Stimulated activated CD4-positive, alpha-beta T cell treated with anti-CD3 and anti-CD28 coated beads, Interleukin-2, amount 100 ng/mL, for 24 hours (primary cell): ENCODE data around the gene PDS5A.
"Not testable (repeated sequence)": the region's sequence is repeated elsewhere in the genome, so short reads cannot be mapped to it uniquely, and the experiment has no call there.

ENCODE experiments used
- DNase-seq, 2 donors: peaks; one replicate each; pipeline ENCODE4 v3.0.0-alpha.2; 2020

PDS5A gene

DNA sequence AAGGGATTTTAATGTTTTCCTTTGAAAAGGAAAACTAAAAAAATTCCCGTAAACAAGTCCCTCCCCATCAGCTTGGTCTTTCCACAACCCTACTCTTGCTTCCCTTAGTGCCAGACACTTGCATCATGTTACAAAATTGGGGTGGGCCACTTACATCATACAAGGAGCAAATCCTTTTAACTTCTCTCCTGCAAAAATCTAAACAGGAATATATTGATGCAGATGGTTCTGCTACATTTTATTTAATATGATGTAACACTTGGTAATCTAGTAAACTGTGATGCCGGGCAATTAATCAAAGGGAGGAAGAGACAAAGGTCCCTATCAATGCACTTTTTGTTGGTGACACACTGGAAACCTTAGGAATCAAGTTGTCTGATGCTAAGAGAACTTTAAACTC lies 154.5 kb downstream of the PDS5A start:
- no peak for DNase-seq

DNA sequence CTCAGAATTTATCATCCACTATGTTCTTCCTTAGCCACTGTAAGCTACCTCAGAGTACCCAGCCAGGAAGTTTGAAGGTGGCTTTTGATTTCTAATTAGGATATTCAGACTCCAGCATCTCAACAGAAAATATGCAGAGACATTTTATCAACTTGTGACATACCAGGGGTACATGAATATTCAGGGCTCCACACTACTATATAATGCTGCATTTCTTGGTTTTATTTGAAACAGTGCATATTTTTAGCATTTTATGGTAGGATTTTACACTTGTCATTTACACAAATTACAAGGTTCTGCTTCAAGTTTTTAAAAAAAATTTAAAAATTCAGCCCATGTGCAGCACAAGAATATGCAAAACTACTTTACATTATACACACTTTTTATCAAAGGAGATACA lies 155.0 kb downstream of the PDS5A start:
- DNase-seq, result no peak

DNA sequence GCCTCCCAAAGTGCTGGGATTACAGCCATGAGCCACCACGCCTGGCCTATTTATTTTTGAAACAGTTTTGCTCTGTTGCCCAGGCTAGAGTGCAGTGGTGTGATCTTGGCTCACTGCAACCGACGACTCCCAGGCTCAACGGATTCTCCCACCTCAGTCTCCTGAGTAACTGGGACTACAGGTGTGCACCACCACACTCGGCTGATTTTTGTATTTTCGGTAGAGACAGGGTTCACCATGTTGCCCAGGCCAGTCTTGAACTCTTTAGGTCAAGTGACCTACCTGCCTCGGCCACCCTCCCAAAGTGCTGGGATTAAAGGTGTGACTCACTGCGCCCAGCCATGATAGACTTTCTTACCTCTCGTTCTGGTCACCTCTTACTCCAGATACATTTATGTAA lies 155.8 kb downstream of the PDS5A start:
- no peak for DNase-seq

DNA sequence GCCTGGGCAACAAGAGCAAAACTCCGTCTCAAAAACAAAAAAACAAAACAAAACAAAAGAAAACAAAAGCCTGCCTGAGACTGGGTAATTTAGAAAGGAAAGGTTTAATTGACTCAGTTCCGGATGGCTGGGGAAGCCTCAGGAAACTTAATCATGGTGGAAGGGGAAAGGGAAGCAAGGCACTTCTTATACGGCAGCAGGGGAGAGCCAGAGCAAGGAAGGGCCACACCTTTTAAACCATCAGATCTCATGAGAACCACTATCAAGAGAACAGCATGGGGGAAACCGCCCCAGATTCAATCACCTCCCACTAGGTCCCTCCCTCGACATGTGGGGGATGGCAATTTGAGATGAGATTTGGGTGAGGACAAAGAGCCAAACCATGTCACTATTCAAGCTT lies 157.5 kb downstream of the PDS5A start:
- DNase-seq, result no peak

DNA sequence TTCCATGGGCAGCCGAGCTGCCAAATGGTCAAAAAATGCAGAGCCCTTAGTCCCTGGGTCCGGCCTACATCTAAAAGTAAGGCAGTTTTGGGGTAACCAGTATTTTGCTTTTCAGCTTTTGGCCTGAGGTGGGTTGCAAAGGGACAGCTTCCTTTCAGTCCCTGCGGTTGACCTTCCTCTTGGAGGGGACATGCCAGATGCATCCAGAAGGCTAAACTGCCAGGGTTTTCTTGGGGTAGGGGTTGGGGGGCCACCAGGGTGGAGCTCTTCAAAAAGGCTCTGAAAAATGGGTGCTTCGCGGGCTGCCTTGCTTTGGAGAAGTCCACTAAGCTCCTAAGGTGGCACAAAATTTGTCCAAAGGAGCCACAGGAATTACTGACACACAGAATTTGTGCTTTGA lies 159.1 kb downstream of the PDS5A start:
- no peak for DNase-seq

DNA sequence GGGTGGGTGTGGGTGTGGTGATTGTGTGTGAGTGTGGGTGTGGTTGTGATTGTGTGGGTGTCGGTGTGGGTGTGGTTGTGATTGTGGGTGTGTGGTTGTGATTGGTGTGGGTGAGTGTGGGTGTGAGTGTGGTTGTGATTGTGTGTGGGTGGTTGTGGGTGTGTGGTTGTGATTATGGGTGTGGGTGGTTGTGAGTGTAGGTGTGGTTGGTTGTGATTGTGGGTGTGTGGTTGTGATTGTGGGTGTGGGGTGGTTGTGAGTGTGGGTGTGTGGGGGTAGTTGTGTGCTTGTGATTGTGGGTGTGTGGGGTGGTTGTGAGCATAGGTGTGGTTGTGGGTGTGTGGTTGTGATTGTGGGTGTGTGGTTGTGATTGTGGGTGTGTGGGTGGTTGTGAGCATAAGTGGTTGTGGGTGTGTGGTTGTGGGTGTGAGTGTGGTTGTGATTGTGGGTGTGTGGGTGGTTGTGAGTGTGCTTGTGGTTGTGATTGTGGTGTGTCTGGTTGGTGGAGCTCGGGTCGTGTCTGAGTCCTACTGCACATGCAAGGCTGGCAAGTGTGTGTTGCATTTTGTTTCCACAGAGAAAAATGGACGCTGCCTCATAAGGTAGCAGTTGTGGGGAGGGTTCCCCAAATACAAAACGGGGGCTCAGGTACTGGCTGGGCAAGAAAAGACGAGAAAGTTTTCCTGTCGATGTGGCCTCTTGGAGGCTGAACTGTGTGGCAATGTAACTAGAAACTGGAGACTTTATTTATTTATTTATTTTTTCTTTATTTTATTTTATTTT lies 163.1 kb downstream of the PDS5A start:
- peak in 1 of 2 donors; percentile 13 for DNase-seq

DNA sequence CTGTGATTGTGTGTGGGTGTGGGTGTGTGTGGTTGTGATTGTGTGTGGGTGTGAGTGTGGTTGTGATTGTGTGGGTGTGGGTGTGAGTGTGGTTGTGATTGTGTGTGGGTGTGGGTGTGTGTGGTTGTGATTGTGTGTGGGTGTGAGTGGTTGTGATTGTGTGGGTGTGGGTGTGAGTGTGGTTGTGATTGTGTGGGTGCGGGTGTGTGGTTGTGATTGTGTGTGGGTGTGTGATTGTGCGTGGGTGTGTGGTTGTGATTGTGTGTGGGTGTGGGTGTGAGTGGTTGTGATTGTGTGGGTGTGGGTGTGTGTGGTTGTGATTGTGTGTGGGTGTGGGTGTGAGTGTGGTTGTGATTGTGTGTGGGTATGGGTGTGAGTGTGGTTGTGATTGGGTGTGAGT lies 163.9 kb downstream of the PDS5A start:
- not testable (repeated sequence) for DNase-seq

DNA sequence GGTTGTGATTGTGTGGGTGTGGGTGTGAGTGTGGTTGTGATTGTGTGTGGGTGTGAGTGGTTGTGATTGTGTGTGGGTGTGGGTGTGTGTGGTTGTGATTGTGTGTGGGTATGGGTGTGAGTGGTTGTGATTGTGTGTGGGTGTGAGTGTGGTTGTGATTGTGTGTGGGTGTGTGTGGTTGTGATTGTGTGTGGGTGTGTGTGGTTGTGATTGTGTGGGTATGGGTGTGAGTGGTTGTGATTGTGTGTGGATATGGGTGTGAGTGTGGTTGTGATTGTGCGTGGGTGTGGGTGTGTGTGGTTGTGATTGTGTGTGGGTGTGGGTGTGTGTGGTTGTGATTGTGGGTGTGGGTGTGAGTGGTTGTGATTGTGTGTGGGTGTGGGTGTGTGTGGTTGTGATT lies 164.7 kb downstream of the PDS5A start:
- not testable (repeated sequence) for DNase-seq

DNA sequence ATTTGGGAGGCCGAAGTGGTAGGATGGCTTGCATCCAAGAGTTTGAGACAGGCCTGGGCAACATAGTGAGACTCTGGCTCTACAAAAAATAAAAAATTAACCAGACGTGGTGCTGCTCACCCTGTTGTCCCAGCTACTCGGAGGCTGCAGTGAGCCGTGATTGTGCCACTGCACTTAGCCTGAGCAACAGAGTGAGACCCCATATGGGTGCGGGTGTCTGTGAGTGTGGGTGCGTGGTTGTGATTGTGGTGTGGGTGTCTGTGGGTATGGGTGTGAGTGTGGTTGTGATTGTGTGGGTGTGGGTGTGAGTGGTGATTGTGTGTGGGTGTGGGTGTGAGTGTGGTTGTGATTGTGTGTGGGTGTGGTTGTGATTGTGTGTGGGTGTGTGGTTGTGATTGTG lies 165.2 kb downstream of the PDS5A start:
- peak in 1 of 2 donors; percentile 17 for DNase-seq

DNA sequence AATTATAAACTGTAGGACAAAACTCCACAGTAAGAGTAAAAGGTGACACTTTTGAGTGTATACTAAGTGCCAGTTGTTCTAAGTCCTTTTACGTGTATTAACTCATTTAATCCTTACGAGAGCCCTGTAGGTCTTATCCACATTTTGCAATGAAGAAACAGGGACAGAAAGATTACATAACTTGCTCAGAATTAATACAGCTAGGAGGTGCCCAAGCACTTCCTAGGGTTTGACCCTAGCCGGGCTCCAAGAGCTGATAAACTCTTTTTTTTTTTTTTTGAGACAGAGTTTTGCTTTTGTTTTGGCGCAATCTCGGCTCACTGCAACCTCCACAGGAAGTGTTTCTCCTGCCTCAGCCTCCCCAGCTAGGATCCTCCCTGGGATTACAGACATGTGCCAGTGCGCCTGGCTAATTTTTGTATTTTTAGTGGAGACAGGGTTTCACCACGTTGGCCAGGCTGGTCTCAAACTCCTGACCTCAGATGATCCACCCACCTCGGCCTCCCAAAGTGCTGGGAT lies 169.4 kb downstream of the PDS5A start:
- no peak for DNase-seq

DNA sequence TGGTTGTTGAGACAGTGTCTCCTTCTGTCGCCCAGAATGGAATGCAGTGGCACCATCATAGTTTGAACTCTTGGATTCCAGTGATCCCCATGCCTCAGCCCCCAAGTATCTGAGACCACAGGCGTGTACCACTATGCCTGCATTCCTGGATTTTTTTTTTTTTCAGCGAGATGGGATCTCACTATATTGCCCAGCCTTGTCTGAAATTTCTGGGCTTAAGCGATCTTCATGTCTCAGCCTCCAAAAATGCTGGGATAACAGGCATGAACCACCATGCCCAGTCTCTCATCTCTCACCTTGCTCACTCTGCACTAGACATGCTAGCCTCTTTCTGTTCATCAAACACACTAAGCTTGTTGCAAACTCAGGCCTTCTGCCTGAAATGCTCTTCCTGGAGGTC lies 175.7 kb downstream of the PDS5A start:
- no peak for DNase-seq

DNA sequence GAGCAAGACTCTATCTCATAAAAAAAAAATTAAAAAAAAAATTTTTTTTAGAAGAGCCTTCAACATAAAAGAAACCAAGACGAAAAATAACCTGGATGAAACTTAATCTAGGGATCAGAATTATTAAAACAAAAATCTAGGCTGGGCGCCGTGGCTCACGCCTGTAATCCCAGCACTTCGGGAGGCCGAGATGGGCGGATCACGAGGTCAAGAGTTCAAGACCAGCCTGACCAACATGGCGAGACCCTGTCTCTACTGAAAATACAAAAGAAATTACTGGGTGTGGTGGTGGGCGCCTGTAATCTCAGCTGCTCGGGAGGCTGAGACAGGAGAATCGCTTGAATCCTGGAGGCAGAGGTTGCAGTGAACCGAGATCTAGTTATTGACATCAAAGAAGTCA lies 184.7 kb downstream of the PDS5A start:
- DNase-seq, result not testable (repeated sequence)

DNA sequence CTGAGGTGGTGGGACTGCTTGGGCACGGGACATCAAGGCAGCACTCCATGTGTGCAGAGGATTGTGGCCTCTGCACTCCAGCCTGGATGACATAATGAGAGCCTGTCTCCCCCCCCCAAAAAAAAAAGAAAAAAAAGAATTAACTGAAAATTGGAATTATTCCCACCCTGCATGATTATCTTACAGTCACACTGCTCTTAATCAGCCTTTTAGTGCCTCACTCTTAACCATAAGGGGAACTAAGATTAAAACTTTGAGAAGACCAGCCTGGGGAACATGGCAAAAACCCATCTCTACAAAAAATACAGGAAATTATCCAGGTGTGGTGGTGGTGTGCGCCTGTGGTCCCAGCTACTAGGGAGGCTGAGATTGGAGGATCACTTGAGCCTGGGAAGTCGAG lies 185.2 kb downstream of the PDS5A start:
- DNase-seq, result no peak

DNA sequence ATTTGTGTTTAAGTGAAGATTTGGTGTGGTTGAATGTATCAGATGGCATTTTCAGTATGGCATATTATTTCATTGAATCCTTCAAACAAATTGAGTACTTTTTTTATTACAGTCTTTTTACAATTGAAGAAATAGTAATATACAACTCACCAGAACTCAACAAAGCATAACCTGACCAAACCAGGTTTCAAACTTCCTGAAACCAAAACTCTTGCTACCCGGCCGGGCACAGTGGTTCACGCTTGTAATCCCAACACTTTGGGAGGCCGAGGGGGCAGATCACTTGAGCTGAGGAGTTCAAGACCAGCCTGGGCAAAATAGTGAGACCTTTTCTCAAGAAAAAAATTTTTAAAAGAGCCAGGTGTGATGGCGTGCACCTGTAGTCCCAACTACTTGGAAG lies 185.6 kb downstream of the PDS5A start:
- DNase-seq, result no peak

DNA sequence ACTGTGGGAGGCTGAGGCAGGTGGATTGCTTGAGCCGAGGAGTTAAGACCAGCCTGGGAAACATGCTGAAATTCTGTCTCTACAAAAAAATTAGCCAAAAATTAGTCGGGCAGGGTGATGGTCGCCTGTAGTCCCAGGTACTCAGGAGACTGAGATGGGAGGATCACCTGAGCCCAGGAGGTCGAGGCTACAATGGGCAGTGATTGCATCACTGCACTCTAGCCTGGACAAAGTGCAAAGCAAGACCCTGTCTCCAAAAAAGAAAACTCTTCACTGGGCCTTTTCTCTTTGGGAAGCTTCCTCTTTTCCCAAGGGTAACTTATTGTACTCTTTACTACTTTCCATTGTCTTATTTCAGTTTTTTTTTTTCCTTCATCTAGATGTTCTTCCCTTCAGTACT lies 190.9 kb downstream of the PDS5A start:
- no peak for DNase-seq

DNA sequence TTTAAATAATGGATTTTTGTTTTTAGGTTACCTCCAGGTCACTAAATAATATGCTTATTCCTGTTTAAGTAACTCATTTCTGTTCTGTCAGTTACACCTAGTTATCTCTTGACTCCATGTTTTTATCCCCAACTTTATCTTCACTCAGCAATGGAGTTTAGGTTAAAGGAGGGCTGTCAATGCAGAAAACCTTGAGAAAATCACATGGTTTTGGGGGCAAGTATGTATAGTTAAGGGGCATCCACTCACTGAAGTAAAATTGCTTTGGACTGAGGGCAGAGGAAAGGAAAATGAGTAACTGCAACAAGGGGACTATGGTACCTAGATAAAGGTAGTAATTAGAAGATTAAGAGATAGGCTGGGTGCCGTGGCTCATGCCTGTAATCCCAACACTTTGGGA lies 192.6 kb downstream of the PDS5A start:
- no peak for DNase-seq

DNA sequence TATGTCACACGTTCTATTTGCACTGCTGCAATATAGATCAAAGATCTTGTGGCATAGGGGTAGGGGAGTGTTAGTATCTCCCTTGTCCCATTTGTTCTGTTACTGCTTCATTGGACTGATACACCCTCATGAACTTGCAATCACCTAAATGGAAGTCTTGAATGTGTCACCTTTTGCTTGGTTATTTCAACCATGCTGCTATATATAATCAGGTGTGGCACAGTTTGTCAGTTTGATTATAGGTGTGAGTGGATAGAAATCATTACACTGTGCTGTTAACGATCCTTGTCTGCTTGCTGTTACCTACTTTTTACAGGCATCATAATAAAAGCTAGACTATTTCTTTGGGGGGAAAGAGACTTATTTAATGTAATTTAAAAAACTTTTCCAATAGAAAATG lies 195.7 kb downstream of the PDS5A start:
- not testable (repeated sequence) for DNase-seq
